ENCODE results near the gene UEVLD. TPM values are rescaled to one million over a fixed set of nuclear protein-coding genes. Genes with fewer than 3 reads are reported as not detected.
A peak's percentile ranks its signal among the peaks of the same experiment; 100 is the strongest.

The UEVLD gene
- total RNA-seq, 1 donor from 2014 or later, result 20.1 TPM

DNA sequence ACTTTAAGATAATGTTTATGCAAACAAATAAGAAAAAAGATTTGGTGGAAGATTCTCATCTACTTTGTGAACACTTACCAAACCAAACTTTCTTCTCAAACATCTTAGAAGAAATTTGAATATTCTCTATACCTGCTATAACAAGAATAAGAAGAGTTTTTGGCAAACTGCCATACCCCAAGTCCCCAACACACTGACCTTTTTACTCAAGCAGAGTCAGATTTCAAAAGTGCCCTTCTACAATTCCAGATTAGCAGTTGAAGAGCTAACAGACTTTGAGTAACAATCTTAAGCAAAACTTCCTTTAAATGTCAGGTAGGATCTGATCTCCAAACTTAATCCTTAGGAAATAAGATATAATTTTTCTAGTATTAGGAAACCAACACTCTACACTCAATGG is 95.6 kb downstream of the UEVLD start:
- H3K27ac Mint-ChIP-seq (ENCODE audit: unreplicated experiment), result no peak overlapping the region
- DNase-seq (ENCODE audit: low read depth), result no peak
- peaks cover 15% of the 10 kb centered on the region for H3K36me3 ChIP-seq (ENCODE audit: insufficient read depth, low read length)
- H3K27me3 Mint-ChIP-seq (ENCODE audit: low read depth, unreplicated experiment), result no peaks in the 10 kb centered on the region
- no peak for FAIRE-seq
- no peaks in the 10 kb centered on the region for H3K9me3 ChIP-seq (ENCODE audit: insufficient read depth, low read depth, low read length)
- no peak overlapping the region for H3K27ac ChIP-seq (ENCODE audit: low read depth, low read length)
- peaks cover 4% of the 10 kb centered on the region for H4K20me1 ChIP-seq (ENCODE audit: insufficient read depth, low read length)
- peaks cover 11% of the 10 kb centered on the region for H3K36me3 Mint-ChIP-seq (ENCODE audit: low read depth, unreplicated experiment)
- no peaks in the 10 kb centered on the region for H3K27me3 ChIP-seq (ENCODE audit: insufficient read depth, low read length)
- TF ChIP-seq, protein P1, sequence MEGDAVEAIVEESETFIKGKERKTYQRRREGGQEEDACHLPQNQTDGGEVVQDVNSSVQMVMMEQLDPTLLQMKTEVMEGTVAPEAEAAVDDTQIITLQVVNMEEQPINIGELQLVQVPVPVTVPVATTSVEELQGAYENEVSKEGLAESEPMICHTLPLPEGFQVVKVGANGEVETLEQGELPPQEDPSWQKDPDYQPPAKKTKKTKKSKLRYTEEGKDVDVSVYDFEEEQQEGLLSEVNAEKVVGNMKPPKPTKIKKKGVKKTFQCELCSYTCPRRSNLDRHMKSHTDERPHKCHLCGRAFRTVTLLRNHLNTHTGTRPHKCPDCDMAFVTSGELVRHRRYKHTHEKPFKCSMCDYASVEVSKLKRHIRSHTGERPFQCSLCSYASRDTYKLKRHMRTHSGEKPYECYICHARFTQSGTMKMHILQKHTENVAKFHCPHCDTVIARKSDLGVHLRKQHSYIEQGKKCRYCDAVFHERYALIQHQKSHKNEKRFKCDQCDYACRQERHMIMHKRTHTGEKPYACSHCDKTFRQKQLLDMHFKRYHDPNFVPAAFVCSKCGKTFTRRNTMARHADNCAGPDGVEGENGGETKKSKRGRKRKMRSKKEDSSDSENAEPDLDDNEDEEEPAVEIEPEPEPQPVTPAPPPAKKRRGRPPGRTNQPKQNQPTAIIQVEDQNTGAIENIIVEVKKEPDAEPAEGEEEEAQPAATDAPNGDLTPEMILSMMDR (IDR thresholded peaks at IDR 0.05; ENCODE audit: insufficient read depth, low read depth, low read length), result no peak
- TF ChIP-seq EZH2 (IDR thresholded peaks at IDR 0.05; ENCODE audit: insufficient read depth, low read length), result no peak
- peaks cover 15% of the 10 kb centered on the region for H3K4me1 Mint-ChIP-seq (ENCODE audit: low read depth, unreplicated experiment)
- no peak overlapping the region for H3K9ac ChIP-seq (ENCODE audit: low read length)
- no peaks in the 10 kb centered on the region for H3K9me3 Mint-ChIP-seq (ENCODE audit: unreplicated experiment)
- no peaks in the 10 kb centered on the region for H3K79me2 ChIP-seq (ENCODE audit: insufficient read depth, low read length)
- no peak overlapping the region for H3K4me3 ChIP-seq (ENCODE audit: insufficient read depth, low read depth, low read length)
- H3K4me1 ChIP-seq (ENCODE audit: insufficient read depth, low read length), result no peaks in the 10 kb centered on the region
- no peak overlapping the region for H3K4me3 Mint-ChIP-seq (ENCODE audit: unreplicated experiment)
- no peak overlapping the region for H3K4me2 ChIP-seq (ENCODE audit: low read length)
- no peak overlapping the region for H2AFZ ChIP-seq (ENCODE audit: low read depth, low read length)

DNA sequence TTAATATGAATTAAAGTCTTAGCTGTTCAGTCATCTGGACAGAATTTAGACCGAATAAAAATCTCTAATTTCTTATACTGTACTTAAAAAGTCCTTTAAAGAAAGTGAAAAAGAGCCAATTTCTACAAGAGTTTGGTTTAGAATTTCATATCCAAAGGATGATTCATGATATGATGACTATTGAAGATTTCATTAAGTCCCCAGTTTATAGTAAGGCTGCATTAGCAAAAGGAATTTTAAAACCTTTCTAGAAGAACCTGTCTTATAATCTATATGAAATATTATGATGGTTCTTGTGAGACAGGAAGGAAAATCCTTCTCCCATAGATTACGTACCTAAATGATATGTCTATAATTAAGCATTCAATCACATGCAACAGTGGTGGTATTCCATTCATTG is 96.6 kb downstream of the UEVLD start:
- Histone ChIP-seq H3K36me3 (ENCODE audit: insufficient read depth, low read length) (peaks cover 15% of the 10 kb centered on the region), H3K9me3 (ENCODE audit: insufficient read depth, low read depth, low read length) (no peaks in the 10 kb centered on the region), H3K79me2 (ENCODE audit: insufficient read depth, low read length) (no peaks in the 10 kb centered on the region), H3K27me3 (ENCODE audit: insufficient read depth, low read length) (no peaks in the 10 kb centered on the region), H3K27ac (ENCODE audit: low read depth, low read length) (no peak overlapping the region), H3K9ac (ENCODE audit: low read length) (no peak overlapping the region), H4K20me1 (ENCODE audit: insufficient read depth, low read length) (peaks cover 4% of the 10 kb centered on the region), H3K4me1 (ENCODE audit: insufficient read depth, low read length) (no peaks in the 10 kb centered on the region), H2AFZ (ENCODE audit: low read depth, low read length) (no peak overlapping the region), H3K4me2 (ENCODE audit: low read length) (no peak overlapping the region), H3K4me3 (ENCODE audit: insufficient read depth, low read depth, low read length) (no peak overlapping the region)
- no peak overlapping the region for H3K27ac Mint-ChIP-seq (ENCODE audit: unreplicated experiment)
- no peak for TF ChIP-seq EZH2 (IDR thresholded peaks at IDR 0.05; ENCODE audit: insufficient read depth, low read length)
- TF ChIP-seq, protein P1 (IDR thresholded peaks at IDR 0.05; ENCODE audit: insufficient read depth, low read depth, low read length), result no peak
- peaks cover 10% of the 10 kb centered on the region for H3K36me3 Mint-ChIP-seq (ENCODE audit: low read depth, unreplicated experiment)
- no peak overlapping the region for H3K4me3 Mint-ChIP-seq (ENCODE audit: unreplicated experiment)
- no peaks in the 10 kb centered on the region for H3K9me3 Mint-ChIP-seq (ENCODE audit: unreplicated experiment)
- DNase-seq (ENCODE audit: low read depth) (peak; percentile 2), FAIRE-seq (no peak)
- H3K27me3 Mint-ChIP-seq (ENCODE audit: low read depth, unreplicated experiment), result no peaks in the 10 kb centered on the region
- peaks cover 15% of the 10 kb centered on the region for H3K4me1 Mint-ChIP-seq (ENCODE audit: low read depth, unreplicated experiment)

DNA sequence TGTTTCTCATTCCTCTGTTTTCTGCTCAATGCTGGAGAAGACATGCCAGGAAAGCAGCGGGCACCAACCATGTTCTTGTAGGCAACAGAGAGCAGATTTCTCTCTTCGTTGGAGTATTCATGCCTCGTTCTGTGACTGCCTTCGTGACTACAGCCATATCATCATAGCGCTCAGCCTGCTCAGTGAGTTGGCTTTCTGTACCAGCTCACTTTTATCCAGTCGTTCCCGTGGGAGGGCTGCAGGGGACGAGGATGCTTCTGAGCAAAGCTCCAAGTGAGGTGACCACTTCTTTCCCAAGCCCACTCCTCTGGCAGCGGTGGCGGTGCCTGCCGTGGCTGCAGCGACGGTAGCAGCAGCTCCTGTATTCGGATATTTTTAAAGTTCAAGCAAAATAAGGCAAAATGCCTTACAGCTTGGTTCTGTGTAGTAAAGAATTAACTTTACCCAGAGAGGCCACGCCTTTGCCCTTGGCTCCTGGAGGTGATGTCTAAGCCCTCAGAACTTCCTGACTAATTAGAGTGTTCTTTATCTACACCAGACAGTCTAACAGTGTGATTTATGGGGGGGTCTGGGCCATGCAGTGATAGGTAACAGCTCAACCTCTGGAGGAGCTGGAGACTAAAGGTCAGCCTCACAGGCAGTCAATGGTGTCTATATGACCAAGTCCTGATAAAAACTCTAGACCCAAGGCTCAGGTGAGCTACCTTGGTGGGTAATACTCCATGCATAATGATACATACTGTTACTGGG is 97.6 kb downstream of the UEVLD start:
- no peak overlapping the region for H3K4me3 Mint-ChIP-seq (ENCODE audit: unreplicated experiment)
- Histone ChIP-seq H3K79me2 (ENCODE audit: insufficient read depth, low read length) (no peaks in the 10 kb centered on the region), H3K4me3 (ENCODE audit: insufficient read depth, low read depth, low read length) (no peak overlapping the region), H3K4me2 (ENCODE audit: low read length) (no peak overlapping the region), H3K9me3 (ENCODE audit: insufficient read depth, low read depth, low read length) (no peaks in the 10 kb centered on the region), H3K36me3 (ENCODE audit: insufficient read depth, low read length) (peaks cover 15% of the 10 kb centered on the region), H4K20me1 (ENCODE audit: insufficient read depth, low read length) (peaks cover 4% of the 10 kb centered on the region), H3K4me1 (ENCODE audit: insufficient read depth, low read length) (no peaks in the 10 kb centered on the region), H3K27ac (ENCODE audit: low read depth, low read length) (no peak overlapping the region), H3K27me3 (ENCODE audit: insufficient read depth, low read length) (no peaks in the 10 kb centered on the region), H3K9ac (ENCODE audit: low read length) (no peak overlapping the region), H2AFZ (ENCODE audit: low read depth, low read length) (no peak overlapping the region)
- H3K27ac Mint-ChIP-seq (ENCODE audit: unreplicated experiment), result no peak overlapping the region
- no peaks in the 10 kb centered on the region for H3K27me3 Mint-ChIP-seq (ENCODE audit: low read depth, unreplicated experiment)
- peaks cover 10% of the 10 kb centered on the region for H3K36me3 Mint-ChIP-seq (ENCODE audit: low read depth, unreplicated experiment)
- peaks cover 15% of the 10 kb centered on the region for H3K4me1 Mint-ChIP-seq (ENCODE audit: low read depth, unreplicated experiment)
- DNase-seq (ENCODE audit: low read depth) (no peak), FAIRE-seq (no peak)
- no peaks in the 10 kb centered on the region for H3K9me3 Mint-ChIP-seq (ENCODE audit: unreplicated experiment)
- TF ChIP-seq EZH2 (IDR thresholded peaks at IDR 0.05; ENCODE audit: insufficient read depth, low read length), result no peak
- TF ChIP-seq, protein P1 (IDR thresholded peaks at IDR 0.05; ENCODE audit: insufficient read depth, low read depth, low read length), result no peak

Measured in astrocyte (in vitro differentiated cells and primary cell).